Ishikawa (cell line): Measurements from ENCODE around the gene CFAP157.

Experiments
- CEBPB ChIP-seq: IDR thresholded peaks from 2 replicates; pipeline ENCODE4 v1.6.1; 2012
- CREB1 ChIP-seq: IDR thresholded peaks from 2 replicates; pipeline ENCODE4 v1.6.1; 2012; ENCODE audit warnings: low read depth
- EGR1 ChIP-seq: IDR thresholded peaks from 2 replicates; pipeline ENCODE4 v1.6.1; 2012
- EP300 ChIP-seq: IDR thresholded peaks from 2 replicates; pipeline ENCODE4 v1.6.1; 2012; ENCODE audit warnings: borderline replicate concordance
- FOXM1 ChIP-seq: IDR thresholded peaks from 2 replicates; pipeline ENCODE4 v1.6.1; 2012; ENCODE audit warnings: low read depth, borderline replicate concordance
- NFIC ChIP-seq: IDR thresholded peaks from 2 replicates; pipeline ENCODE4 v1.6.1; 2012
- RAD21 ChIP-seq: IDR thresholded peaks from 2 replicates; pipeline ENCODE4 v1.6.1; 2012; ENCODE audit warnings: low read depth
- TAF1 ChIP-seq: IDR thresholded peaks from 2 replicates; pipeline ENCODE4 v1.6.1; 2012; ENCODE audit warnings: low read depth, mild to moderate bottlenecking
- TCF12 ChIP-seq: IDR thresholded peaks from 2 replicates; pipeline ENCODE4 v1.6.1; 2012; ENCODE audit warnings: low read depth
- TEAD4 ChIP-seq: IDR thresholded peaks from 2 replicates; pipeline ENCODE4 v1.6.1; 2012
- YY1 ChIP-seq: IDR thresholded peaks from 2 replicates; pipeline ENCODE4 v1.6.1; 2012; ENCODE audit warnings: low read depth
- ZBTB7A ChIP-seq: IDR thresholded peaks from 2 replicates; pipeline ENCODE4 v1.6.1; 2012; ENCODE audit warnings: low read depth
- TF ChIP-seq, protein P1 (sequence below): IDR thresholded peaks from 2 replicates; pipeline ENCODE4 v1.6.1; 2012
- TF ChIP-seq, protein P2 (sequence below): IDR thresholded peaks from 2 replicates; pipeline ENCODE4 v1.6.1; 2012
- TF ChIP-seq, protein P3 (sequence below): IDR thresholded peaks from 2 replicates; pipeline ENCODE4 v1.6.1; 2012; ENCODE audit warnings: low read depth, mild to moderate bottlenecking

CFAP157 gene

DNA sequence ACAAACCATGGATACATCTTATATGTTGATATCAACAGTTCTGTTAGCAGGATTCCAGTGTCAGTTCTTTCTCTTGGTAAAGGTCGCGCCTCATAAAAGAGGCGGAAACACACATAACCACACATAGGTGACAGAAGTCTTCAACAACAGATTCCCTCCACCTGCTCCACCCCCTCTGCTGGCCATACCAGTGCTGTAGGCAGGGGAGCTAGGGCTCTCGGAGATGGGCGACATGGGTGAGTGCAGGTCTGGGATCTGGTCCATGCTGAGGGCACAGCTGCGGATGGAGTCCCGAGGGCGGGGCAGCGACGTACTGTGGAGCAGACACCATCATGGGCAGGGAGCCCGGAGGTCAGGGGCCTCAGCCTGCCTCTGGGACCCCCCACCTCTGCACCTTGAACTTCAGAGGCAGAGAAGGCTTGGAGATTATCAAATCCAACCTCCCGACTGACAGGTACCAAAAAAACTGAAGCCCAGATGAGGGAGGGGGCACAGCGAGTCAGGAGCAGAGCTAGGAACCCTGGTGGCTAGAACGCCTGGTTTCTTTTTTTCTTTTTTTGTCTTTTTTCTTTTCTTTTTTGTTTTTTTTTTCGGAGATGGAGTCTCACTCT, 40.3 kb downstream of the CFAP157 start:
- TF ChIP-seq TCF12 (no peak), TEAD4 (no peak), TAF1 (no peak), EP300 (no peak), NFIC (no peak), CEBPB (no peak), EGR1 (no peak)
- TF ChIP-seq, protein P1, sequence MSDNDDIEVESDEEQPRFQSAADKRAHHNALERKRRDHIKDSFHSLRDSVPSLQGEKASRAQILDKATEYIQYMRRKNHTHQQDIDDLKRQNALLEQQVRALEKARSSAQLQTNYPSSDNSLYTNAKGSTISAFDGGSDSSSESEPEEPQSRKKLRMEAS, result no peak
- TF ChIP-seq, protein P2, sequence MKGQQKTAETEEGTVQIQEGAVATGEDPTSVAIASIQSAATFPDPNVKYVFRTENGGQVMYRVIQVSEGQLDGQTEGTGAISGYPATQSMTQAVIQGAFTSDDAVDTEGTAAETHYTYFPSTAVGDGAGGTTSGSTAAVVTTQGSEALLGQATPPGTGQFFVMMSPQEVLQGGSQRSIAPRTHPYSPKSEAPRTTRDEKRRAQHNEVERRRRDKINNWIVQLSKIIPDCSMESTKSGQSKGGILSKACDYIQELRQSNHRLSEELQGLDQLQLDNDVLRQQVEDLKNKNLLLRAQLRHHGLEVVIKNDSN, result no peak

DNA sequence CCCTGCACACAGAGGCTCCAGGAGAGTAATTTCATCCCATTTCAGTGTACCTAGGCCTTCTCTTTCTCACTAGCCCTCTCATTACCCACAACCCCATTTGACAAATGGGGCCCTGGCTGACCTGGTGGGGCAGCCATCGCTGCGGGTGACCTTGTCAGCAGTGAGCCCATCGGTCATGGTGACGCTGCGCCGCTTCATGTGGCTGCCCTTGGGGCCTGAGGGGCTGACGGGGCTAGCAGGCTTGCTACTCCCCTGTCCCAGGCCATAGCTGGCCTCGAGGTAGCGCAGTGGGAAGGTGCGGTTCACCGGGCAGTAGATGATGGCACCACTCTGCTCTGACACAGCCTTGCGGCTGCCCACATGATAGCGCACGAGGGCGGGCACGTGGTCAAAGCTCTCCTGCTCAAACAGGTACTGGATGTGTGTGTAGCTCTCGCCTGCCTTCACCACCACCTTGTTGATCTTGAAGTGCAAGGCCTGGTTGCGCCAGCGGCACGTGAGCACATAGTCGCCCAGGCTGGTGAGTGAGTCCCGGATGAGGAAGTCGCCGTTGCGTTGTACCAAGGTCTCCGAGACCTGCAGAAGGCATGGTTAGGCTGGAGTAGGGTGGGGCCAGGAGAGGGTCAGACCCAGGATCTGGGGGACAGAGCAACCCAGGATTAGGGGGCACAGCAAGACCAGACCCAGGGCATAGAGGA, 42.5 kb downstream of the CFAP157 start:
- TF ChIP-seq YY1, result no peak
- TF ChIP-seq, protein P2, result peak; percentile 12; the same call in 1 of the 2 replicates

DNA sequence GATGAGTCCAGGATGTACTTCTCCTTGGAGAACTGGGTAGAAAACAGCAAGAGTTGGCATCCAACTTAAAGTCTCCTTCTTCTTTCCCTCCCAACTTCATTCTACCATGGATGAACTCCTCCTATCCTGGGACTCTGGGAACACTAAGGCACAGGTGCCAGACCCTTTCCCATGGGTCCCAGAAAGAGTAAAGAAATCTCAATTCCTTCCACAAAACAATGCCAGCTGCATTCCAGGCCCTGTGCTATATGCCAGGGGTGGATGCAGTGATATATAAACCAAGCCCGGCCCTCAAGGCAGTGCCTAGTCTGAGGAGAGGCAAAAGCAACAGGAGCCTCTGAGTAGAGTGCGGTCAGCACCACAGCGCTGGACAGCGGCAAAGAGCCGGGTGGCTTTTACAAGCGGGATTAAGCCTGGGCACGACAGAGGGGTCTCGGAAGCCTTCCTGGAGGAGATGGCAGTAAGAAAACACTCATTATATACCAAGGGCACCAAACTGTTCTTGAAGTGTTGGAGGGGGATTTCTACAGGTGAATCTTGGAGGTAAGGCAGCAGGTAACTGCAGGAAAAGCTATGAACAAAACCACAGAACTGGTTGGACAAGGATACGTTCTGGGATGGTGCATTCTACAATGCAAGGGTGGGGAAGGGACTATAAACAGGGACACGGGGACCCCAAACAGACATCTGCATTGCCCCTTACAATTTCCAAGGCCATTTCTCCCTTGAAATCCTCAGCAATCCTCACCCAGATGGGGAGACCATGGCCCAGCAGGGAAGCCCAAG, 44.7 kb downstream of the CFAP157 start:
- TF ChIP-seq NFIC (no peak), CREB1 (no peak), FOXM1 (no peak), ZBTB7A (no peak)
- TF ChIP-seq, protein P3, sequence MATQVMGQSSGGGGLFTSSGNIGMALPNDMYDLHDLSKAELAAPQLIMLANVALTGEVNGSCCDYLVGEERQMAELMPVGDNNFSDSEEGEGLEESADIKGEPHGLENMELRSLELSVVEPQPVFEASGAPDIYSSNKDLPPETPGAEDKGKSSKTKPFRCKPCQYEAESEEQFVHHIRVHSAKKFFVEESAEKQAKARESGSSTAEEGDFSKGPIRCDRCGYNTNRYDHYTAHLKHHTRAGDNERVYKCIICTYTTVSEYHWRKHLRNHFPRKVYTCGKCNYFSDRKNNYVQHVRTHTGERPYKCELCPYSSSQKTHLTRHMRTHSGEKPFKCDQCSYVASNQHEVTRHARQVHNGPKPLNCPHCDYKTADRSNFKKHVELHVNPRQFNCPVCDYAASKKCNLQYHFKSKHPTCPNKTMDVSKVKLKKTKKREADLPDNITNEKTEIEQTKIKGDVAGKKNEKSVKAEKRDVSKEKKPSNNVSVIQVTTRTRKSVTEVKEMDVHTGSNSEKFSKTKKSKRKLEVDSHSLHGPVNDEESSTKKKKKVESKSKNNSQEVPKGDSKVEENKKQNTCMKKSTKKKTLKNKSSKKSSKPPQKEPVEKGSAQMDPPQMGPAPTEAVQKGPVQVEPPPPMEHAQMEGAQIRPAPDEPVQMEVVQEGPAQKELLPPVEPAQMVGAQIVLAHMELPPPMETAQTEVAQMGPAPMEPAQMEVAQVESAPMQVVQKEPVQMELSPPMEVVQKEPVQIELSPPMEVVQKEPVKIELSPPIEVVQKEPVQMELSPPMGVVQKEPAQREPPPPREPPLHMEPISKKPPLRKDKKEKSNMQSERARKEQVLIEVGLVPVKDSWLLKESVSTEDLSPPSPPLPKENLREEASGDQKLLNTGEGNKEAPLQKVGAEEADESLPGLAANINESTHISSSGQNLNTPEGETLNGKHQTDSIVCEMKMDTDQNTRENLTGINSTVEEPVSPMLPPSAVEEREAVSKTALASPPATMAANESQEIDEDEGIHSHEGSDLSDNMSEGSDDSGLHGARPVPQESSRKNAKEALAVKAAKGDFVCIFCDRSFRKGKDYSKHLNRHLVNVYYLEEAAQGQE, result peak; percentile 97

DNA sequence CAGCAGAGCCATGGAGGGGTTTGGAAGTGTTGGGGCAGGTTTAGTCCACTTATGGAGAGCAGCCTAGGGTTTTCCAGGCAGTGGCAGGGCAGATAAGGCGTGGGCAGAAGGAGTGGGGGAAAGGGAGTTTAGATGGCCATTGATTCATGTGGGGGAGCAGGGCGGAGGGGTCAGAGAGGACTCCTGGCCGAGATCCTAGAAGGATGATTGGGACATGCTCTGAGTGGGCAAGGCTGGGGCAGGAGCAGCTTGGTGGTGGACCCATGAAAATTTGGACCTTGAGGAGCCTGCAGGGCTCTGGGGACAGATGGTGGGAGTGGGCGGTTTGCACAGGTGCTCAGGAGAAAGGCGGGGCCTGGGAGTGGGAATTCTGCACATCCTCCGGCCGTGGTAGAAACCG, 46.4 kb downstream of the CFAP157 start:
- TF ChIP-seq, protein P3, result no peak
- TF ChIP-seq NFIC (no peak), TEAD4 (no peak), FOXM1 (no peak), YY1 (no peak), ZBTB7A (no peak)

DNA sequence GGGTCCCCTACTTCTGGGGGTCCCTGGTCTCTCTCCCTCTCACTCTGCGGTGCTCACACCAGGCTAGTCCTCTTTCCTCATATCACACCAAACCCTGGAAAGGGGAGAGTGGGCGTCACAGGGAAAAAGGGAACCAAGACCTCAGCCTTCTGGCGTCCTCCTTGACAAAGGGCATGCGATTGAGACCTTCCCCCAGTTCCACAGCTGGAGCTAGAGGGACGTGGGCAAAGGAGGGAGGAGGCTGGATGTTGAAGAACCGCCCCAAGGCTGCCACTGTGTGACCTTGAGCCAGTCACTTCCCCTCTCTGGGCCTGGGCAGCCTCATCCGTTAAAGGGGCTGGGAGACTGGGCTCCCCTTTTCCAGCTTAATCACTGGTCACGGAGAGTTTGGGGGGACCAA, 46.8 kb downstream of the CFAP157 start:
- TF ChIP-seq, protein P2, result no peak
- no peak for TF ChIP-seq FOXM1
- no peak for TF ChIP-seq TCF12
- TF ChIP-seq, protein P3, result no peak
- no peak for TF ChIP-seq EP300
- TF ChIP-seq NFIC, result no peak
- TF ChIP-seq CEBPB, result no peak
- TF ChIP-seq RAD21, result no peak
- TF ChIP-seq ZBTB7A, result no peak
- no peak for TF ChIP-seq EGR1
- no peak for TF ChIP-seq YY1
- no peak for TF ChIP-seq TEAD4
- no peak for TF ChIP-seq CREB1
- TF ChIP-seq, protein P1, result no peak
- TF ChIP-seq TAF1, result no peak
